ENCODE data around the gene NKG7.

NKG7 gene

GRCh38 chr19:51387924-51388389, 15.5 kb upstream of the NKG7 start, which contains the start of gene LIM2:
TSS of gene LIM2 (minus strand) at chr19:51387974. CDS start at chr19:51387443, 531 bp downstream.
- Histone ChIP-seq H3K4me2 (ENCODE audit: low read length) (no peak within 1 kb of the TSS), H2AFZ (ENCODE audit: low read depth, low read length) (no peak within 1 kb of the TSS), H3K79me2 (ENCODE audit: low read length) (no peaks in the 10 kb centered on the region), H3K27me3 (ENCODE audit: low read depth, low read length) (0 out of 2 replicates have a peak, but pooled peaks cover 3% of the 10 kb centered on the region), H3K9me3 (ENCODE audit: insufficient read depth, low read length) (no peaks in the 10 kb centered on the region), H3K27ac (ENCODE audit: low read length) (no peak within 1 kb of the TSS), H3K9ac (ENCODE audit: low read length) (no peak within 1 kb of the TSS), H3K36me3 (replicated peaks; ENCODE audit: low read depth, low read length) (no peaks in the 10 kb centered on the region), H4K20me1 (ENCODE audit: insufficient read depth, low read length) (no peaks in the 10 kb centered on the region), H3K4me1 (ENCODE audit: low read length) (peaks cover 12% of the 10 kb centered on the region), H3K4me3 (ENCODE audit: low read length) (no peak within 1 kb of the TSS)
- TF ChIP-seq EZH2phosphoT487 (IDR thresholded peaks at IDR 0.05; ENCODE audit: low read depth) (no peak), CTCF (IDR thresholded peaks at IDR 0.05; ENCODE audit: low read depth, low read length) (no peak)

GRCh38 chr19:51386882-51387520, 14.5 kb upstream of the NKG7 start:
- Histone ChIP-seq H3K79me2 (ENCODE audit: low read length) (no peaks in the 10 kb centered on the region), H3K9ac (ENCODE audit: low read length) (no peak overlapping the region), H3K9me3 (ENCODE audit: insufficient read depth, low read length) (no peaks in the 10 kb centered on the region), H4K20me1 (ENCODE audit: insufficient read depth, low read length) (no peaks in the 10 kb centered on the region), H3K27me3 (ENCODE audit: low read depth, low read length) (0 out of 2 replicates have a peak, but pooled peaks cover 3% of the 10 kb centered on the region), H3K4me1 (ENCODE audit: low read length) (peaks cover 12% of the 10 kb centered on the region), H3K36me3 (replicated peaks; ENCODE audit: low read depth, low read length) (no peaks in the 10 kb centered on the region), H3K4me2 (ENCODE audit: low read length) (no peak overlapping the region), H3K27ac (ENCODE audit: low read length) (no peak overlapping the region), H3K4me3 (ENCODE audit: low read length) (no peak overlapping the region), H2AFZ (ENCODE audit: low read depth, low read length) (no peak overlapping the region)
- no peak for TF ChIP-seq EZH2phosphoT487 (IDR thresholded peaks at IDR 0.05; ENCODE audit: low read depth)
- TF ChIP-seq CTCF (IDR thresholded peaks at IDR 0.05; ENCODE audit: low read depth, low read length), result no peak

GRCh38 chr19:51382004-51382403, 9.6 kb upstream of the NKG7 start:
- Histone ChIP-seq H2AFZ (ENCODE audit: low read depth, low read length) (no peak overlapping the region), H3K9ac (ENCODE audit: low read length) (no peak overlapping the region), H3K9me3 (ENCODE audit: insufficient read depth, low read length) (0 out of 2 replicates have a peak, but pooled peaks cover 3% of the 10 kb centered on the region), H4K20me1 (ENCODE audit: insufficient read depth, low read length) (no peaks in the 10 kb centered on the region), H3K27ac (ENCODE audit: low read length) (no peak overlapping the region), H3K79me2 (ENCODE audit: low read length) (no peaks in the 10 kb centered on the region), H3K4me3 (ENCODE audit: low read length) (no peak overlapping the region), H3K36me3 (replicated peaks; ENCODE audit: low read depth, low read length) (no peaks in the 10 kb centered on the region), H3K4me1 (ENCODE audit: low read length) (peaks cover 3% of the 10 kb centered on the region; the same call in 1 of the 2 replicates), H3K4me2 (ENCODE audit: low read length) (no peak overlapping the region), H3K27me3 (ENCODE audit: low read depth, low read length) (0 out of 2 replicates have a peak, but pooled peaks cover 3% of the 10 kb centered on the region)
- no peak for TF ChIP-seq CTCF (IDR thresholded peaks at IDR 0.05; ENCODE audit: low read depth, low read length)
- no peak for TF ChIP-seq EZH2phosphoT487 (IDR thresholded peaks at IDR 0.05; ENCODE audit: low read depth)

- H2AFZ ChIP-seq (ENCODE audit: low read depth, low read length), result no peak overlapping the region
- no peaks in the 10 kb centered on the region for H3K79me2 ChIP-seq (ENCODE audit: low read length)
- no peak overlapping the region for H3K4me3 ChIP-seq (ENCODE audit: low read length)
- TF ChIP-seq CTCF (IDR thresholded peaks at IDR 0.05; ENCODE audit: low read depth, low read length) (no peak), EZH2phosphoT487 (IDR thresholded peaks at IDR 0.05; ENCODE audit: low read depth) (no peak)
- H4K20me1 ChIP-seq (ENCODE audit: insufficient read depth, low read length), result no peaks in the 10 kb centered on the region
- H3K9me3 ChIP-seq (ENCODE audit: insufficient read depth, low read length), result 0 out of 2 replicates have a peak, but pooled peaks cover 3% of the 10 kb centered on the region
- no peaks in the 10 kb centered on the region for H3K36me3 ChIP-seq (replicated peaks; ENCODE audit: low read depth, low read length)
- no peak overlapping the region for H3K4me2 ChIP-seq (ENCODE audit: low read length)
- no peak overlapping the region for H3K27ac ChIP-seq (ENCODE audit: low read length)
- 0 out of 2 replicates have a peak, but pooled peaks cover 3% of the 10 kb centered on the region for H3K27me3 ChIP-seq (ENCODE audit: low read depth, low read length)
- H3K4me1 ChIP-seq (ENCODE audit: low read length), result peaks cover 6% of the 10 kb centered on the region
- H3K9ac ChIP-seq (ENCODE audit: low read length), result no peak overlapping the region
These were observed 7.9 kb upstream of the NKG7 start for GRCh38 chr19:51380379-51380778.
